ENCODE measurements around the gene DEFB118.

DNA sequence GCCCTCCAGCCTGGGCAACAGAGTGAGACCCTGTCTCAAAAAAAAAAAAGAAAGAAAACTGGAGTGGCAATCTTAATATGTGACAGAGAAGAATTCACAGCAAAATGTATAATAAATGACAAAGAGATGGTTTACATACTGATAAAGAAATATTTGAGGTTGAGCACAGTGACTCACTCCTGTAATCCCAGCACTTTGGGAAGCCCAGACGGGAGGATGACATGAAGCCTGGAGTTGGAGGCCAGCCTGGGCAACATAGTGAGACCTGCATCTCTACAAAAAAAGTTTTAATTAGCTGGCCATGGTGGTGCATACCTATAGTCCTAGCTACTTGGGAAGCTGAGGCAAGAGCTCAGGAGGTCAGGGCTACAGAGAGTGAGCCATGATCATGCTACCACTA lies 12.4 kb upstream of the DEFB118 start:
- TF ChIP-seq POLR2A (IDR thresholded peaks at IDR 0.05; ENCODE audit: low read depth, low read length) (no peak), POLR2AphosphoS5 (IDR thresholded peaks at IDR 0.05; ENCODE audit: insufficient read depth, low read depth, low read length) (no peak), MYC (IDR thresholded peaks at IDR 0.05; ENCODE audit: low read depth, low read length) (no peak), EZH2 (IDR thresholded peaks at IDR 0.05; ENCODE audit: borderline replicate concordance, low read depth, low read length, severe bottlenecking) (no peak), GATA2 (IDR thresholded peaks at IDR 0.05; ENCODE audit: insufficient read depth, insufficient read length, low read depth, low read length) (no peak), FOS (IDR thresholded peaks at IDR 0.05; ENCODE audit: borderline replicate concordance, insufficient read depth, low read length) (no peak)
- TF ChIP-seq, protein P1, sequence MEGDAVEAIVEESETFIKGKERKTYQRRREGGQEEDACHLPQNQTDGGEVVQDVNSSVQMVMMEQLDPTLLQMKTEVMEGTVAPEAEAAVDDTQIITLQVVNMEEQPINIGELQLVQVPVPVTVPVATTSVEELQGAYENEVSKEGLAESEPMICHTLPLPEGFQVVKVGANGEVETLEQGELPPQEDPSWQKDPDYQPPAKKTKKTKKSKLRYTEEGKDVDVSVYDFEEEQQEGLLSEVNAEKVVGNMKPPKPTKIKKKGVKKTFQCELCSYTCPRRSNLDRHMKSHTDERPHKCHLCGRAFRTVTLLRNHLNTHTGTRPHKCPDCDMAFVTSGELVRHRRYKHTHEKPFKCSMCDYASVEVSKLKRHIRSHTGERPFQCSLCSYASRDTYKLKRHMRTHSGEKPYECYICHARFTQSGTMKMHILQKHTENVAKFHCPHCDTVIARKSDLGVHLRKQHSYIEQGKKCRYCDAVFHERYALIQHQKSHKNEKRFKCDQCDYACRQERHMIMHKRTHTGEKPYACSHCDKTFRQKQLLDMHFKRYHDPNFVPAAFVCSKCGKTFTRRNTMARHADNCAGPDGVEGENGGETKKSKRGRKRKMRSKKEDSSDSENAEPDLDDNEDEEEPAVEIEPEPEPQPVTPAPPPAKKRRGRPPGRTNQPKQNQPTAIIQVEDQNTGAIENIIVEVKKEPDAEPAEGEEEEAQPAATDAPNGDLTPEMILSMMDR (IDR thresholded peaks at IDR 0.05; ENCODE audit: extremely low read depth in 1 of 2, insufficient read depth in 1 of 2, low read depth in 1 of 2, low read length in 2 of 2): no peak
- TF ChIP-seq, protein P2, sequence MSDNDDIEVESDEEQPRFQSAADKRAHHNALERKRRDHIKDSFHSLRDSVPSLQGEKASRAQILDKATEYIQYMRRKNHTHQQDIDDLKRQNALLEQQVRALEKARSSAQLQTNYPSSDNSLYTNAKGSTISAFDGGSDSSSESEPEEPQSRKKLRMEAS (IDR thresholded peaks at IDR 0.05; ENCODE audit: insufficient read depth, insufficient read length): no peak

All from endothelial cell of umbilical vein (primary cell).